Central memory CD4-positive, alpha-beta T cell (primary cell): ENCODE data around the gene AGBL5.
A peak's percentile ranks its signal among the peaks of the same experiment; 100 is the strongest.

Experiments used
- DNase-seq: peaks from one replicate; pipeline ENCODE4 v3.0.0; 2022

The AGBL5 gene

GRCh38 chr2:27024188-27024587 lies 27.3 kb upstream of the AGBL5 start:
- no peak for DNase-seq

DNA sequence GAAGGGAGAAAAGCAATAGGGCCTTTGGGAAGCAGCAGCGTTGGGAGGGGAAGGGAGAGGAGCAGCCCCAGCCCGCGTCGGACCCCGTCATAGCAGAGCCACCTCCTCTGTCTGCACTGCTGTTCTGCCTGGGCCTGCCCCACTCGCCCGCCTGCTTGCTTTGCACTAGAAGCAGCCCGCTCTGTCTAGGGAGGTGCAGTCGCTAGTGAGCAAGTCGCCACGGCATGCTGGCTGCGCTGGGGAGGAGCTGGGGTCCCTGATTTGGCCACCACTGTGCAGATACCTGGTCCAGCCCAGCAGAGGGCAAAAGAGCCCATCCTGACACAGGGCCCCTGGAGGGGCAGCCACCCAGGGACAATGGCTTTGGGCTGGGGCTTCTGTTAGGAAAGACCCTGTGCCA lies 26.7 kb upstream of the AGBL5 start:
- no peak for DNase-seq

- DNase-seq: no peak
Observed at GRCh38 chr2:27025281-27025800, 26.1 kb upstream of the AGBL5 start.

DNA sequence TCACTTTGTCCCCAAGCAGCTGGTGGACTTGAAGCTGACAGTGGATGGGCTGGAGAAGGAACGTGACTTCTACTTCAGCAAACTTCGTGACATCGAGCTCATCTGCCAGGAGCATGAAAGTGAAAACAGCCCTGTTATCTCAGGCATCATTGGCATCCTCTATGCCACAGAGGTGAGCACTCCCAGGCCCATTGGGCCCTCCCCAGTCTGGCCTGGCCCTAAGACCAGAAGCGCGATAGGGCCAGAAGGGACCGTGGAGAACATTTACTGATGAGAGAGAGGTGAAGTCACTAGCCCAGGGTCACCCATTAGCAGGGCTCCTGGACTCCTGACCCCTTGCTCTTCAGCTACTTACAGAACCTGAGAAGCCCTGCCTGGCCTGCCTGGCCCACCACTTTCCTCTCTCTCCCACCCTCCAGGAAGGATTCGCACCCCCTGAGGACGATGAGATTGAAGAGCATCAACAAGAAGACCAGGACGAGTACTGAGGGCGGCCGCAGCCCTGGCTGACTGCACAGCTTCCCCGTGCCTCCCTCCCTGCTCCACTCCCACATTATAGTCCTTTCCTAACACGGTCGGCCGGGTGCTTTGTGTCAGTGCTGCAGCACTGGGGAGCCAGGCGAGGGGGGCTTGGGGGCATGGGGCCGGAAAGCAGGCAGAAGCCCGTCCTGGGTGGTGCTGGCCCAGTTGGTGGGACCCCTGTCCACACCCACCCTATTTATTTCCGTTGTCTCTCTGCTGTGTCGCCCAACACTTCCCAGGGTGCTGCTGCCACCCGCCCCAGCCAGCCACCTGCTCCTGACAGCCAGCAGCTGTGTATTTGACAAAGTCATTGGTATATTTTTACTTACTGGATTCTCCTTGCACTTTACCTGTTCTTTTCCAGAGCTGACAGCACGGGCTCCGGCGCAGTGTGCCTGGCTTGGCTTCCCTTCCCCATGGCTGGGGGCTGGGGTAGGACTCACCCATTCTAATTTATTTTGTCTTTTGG lies 25.3 kb upstream of the AGBL5 start:
- DNase-seq: no peak

DNA sequence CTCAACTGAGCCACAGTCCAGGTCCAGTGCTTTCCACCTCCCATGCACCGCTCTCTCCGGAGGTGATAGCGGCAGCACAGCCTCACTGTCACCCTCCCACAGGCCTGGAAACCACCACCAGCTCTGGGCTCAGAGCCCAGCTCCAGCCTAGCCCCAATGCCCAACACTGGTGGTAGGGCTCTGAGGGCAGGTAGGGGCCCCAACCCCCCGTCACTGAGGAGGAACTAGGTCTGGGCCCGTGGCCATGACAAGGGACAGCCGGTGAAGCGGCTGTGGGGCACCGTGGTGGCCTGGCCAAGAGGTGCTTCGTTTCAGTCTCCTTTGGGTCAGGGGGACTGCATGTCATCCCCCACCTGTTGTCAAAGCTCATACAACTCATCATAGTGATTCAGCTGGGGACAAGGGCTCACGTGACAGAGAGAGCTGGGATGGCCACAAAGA lies 24.2 kb upstream of the AGBL5 start:
- DNase-seq: no peak

- DNase-seq: no peak
Observed at GRCh38 chr2:27029051-27029450, 22.4 kb upstream of the AGBL5 start.

GRCh38 chr2:27032495-27033252 lies 18.8 kb upstream of the AGBL5 start, which contains the start of gene TMEM214:
TSS of gene TMEM214 (plus strand) at chr2:27032965. CDS start at chr2:27033016, 51 bp downstream.
- DNase-seq: peak; percentile 71

DNA sequence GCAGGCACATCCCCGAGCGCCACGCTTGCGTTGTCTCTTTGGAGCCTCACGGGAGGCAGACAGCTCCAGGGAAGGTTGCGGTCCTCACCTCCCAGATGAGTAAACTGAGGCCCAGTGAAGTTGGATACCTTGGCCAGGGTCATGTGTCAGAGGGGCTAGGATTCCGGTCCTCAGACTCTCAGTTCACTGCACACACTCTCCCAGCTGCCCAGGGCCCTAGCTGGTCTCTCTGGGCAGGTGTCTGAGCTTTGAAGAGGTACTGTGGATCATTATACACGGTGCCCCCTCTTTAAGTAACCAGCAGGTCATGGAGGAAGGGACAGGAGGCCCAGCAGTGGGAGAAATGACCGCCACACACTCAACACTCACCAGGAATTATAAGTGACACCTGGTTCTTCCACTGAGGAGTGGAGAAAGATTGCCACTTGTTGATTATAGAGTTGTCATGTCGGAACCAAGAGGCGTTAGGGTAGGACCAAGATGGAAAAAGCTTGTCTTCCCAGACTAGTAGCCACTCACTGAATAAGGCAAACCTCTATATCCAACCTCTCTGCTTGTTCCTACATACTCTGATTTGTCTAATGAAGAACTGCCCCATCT lies 18.1 kb upstream of the AGBL5 start:
- no peak for DNase-seq

DNA sequence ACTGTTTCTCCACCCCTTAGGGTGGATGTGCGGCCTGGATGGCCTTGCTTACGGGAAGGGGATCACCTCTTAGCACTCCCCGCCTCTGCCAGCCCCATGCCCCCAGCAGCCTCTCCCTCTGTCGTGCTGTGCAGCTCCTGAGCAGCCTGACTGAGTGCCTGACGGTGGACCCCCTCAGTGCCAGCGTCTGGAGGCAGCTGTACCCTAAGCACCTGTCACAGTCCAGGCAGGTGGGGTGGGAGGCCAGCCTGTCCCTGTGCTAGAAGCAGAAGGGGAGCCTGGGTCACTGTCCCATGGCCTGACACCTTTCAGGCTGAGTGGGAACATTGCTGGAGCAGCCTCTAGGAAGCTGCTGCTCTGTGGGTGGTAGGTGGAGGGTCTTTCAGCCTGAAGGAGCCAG lies 13.5 kb upstream of the AGBL5 start:
- no peak for DNase-seq

DNA sequence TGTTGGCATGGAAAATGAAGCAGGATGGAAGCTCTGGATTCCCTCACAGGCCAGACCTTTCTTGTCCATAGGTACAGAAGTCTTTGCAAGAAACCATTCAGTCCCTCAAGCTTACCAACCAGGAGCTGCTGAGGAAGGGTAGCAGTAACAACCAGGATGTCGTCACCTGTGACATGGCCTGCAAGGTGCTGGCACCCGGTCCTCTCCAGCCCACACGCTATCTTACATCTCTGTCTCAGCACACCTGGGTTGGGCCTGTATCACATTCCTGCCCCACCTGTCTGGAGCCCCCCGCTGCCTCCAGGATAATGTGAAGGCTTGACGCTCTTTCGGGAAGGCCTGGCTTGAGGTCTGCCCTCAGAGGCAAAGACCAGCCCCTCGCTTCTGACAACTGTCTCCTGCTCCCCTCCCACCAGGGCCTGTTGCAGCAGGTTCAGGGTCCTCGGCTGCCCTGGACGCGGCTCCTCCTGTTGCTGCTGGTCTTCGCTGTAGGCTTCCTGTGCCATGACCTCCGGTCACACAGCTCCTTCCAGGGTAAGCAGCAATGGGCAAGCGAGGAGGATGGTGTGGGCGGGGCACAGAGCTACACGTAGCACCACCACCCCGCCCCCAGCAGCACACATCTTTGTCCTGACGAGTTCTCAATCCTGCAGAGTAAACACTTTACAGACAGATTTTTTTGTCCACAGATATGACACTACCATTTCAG lies 12.7 kb upstream of the AGBL5 start:
- DNase-seq: no peak

- DNase-seq: no peak
Observed at GRCh38 chr2:27039426-27039825, 12.0 kb upstream of the AGBL5 start.

DNA sequence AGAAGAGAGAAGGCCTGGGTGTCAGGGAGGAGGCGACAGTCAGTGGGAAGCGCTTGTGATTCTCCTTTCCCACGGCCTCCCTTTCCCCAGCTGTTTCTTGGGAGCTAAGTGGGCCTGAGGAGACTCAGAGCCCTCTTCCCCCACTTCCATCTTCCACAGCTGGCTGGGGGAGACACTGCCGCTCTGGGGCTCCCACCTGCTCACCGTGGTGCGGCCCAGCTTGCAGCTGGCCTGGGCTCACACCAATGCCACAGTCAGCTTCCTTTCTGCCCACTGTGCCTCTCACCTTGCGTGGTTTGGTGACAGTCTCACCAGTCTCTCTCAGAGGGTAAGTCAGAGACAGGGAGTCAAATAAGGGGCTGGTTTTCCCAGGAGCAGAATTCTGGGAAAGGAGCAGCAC lies 11.6 kb upstream of the AGBL5 start:
- DNase-seq: no peak

DNA sequence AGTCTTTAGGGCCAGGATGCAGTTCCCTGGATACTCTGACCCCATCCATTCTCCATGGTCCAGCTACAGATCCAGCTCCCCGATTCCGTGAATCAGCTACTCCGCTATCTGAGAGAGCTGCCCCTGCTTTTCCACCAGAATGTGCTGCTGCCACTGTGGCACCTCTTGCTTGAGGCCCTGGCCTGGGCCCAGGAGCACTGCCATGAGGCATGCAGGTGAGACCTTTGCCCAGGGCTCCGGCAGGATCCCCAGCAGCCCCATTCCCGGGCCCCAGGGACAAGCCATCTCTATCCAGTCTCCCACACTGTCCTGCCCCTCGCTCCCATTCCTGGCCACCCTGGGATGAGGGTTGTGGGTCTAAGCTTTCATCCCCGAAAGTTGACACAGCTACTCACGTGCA lies 11.2 kb upstream of the AGBL5 start:
- no peak for DNase-seq

DNA sequence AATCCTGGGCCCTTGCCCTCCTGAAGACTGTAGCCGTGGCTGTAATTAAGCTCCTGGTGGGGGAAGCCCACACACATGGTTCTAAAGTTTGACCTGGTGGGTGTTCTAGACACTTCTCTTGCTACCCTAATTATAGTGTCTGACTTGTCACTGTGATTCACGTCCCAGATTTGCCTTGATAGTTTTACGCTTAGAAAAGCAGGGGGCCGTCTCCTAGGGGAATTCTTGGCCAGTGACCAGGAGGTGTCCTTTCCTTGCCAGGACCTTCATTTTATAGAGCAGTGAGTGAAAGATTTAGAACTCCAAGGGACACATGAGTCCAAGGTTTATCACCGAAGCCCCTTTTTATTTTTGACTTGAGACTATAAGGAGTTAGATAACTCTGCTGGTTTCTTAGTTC lies 9.7 kb upstream of the AGBL5 start:
- DNase-seq: no peak

DNA sequence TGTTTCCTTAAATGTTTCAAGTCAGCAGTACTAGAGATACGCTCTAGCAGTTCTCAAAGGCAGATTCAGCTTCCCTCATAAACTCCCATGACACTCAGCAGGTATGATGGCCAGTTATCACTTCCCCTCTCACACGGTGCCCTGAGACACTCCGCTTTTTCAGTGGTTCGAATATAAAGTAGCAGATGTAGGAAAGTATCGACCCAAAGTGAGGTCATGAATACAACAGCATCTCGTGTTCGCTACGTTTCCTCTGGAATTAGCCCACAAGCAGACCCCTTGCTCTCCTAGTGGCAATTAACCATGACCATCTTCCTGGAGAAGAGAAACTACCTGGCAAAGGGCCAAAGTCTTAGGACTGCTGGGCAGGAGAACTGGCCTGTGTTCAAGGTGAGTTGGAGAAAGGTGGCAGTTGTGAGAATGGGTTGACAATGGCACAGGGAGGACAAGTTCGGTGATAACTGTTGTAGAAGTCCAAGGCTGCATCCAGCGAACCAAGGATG lies 9.3 kb upstream of the AGBL5 start:
- no peak for DNase-seq

GRCh38 chr2:27042985-27043634 lies 8.4 kb upstream of the AGBL5 start:
- no peak for DNase-seq

- DNase-seq: peak; percentile 55
Observed at GRCh38 chr2:27049422-27050280, 1.8 kb upstream of the AGBL5 start.

GRCh38 chr2:27050281-27050995 lies 1.0 kb upstream of the AGBL5 start:
- peak; percentile 92 for DNase-seq

DNA sequence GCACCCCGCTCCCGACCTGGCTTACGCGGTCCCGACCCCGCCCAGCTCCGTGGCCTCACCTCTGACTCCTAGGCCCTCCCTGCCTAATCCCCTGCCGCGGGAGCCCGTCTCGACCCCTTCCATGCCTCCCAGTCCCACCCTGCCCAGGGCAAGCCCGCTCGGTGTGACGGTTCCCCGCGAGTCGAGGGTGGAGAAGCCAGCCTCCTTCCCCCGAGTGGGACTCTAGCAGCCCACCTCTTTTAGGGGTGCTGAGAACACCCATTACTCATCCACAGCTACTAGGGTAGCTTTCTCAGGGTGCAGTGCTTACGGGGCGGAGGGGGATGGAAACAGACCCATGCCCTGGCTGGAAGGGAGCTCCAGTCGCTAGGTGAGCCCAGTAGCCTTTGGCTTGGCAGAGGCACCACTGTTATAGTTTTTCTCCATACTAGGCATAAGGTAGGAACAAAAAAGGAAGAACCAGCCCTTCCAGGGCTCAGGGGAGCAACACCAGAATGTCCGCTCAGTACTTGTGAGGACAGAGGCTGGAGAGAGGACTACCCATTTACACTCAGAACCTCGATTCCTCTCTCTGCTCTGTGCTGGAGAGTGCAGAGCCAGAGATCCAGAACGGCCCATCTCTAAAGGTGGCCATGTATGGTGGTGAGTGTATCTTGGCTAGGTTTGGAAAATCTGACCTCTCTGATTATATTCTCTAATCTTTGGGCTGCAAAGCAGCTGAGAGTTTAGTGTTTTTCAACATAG lies 606 bp downstream of the AGBL5 start:
- DNase-seq: no peak
